ENCODE results near the gene VIT.

The VIT gene

DNA sequence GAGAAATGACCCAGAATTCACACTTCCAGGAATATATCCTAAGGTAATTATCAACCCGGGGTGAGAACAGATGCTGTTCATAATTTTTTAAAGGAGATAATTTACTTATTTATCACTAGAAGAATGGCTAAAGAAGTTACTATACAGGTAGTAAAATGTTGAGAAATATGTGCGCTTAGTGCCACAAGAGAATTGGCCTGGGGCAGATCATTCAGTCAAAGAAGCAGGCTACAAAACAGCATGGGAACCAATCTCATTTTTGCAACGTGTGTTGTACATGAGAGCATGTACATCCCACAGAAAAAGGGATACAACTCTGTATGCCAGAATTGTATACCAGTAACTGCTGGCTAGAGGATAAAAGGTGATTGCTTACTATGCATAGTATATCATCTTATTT lies 75.2 kb downstream of the VIT start:
- DNase-seq = no peak

DNA sequence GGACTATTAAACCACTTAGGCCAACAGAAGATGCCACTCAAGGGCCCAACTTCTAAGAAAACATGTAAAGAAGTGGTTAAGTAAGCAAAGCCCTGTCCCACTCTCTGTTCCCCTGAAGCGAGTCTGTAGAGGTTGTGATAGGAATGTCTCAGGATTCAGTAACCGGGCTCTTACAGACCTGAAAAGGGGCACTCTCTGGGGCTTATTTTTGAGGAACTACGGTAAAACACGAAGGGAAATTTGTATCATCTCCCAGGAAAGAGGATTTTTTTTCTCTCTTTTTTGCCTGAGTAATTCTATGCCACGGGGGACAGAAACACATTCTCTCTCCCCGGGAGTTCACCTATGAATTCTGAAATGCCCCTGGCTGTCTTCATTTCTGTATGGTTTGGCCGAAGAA lies 77.4 kb downstream of the VIT start:
- no peak for DNase-seq

DNA sequence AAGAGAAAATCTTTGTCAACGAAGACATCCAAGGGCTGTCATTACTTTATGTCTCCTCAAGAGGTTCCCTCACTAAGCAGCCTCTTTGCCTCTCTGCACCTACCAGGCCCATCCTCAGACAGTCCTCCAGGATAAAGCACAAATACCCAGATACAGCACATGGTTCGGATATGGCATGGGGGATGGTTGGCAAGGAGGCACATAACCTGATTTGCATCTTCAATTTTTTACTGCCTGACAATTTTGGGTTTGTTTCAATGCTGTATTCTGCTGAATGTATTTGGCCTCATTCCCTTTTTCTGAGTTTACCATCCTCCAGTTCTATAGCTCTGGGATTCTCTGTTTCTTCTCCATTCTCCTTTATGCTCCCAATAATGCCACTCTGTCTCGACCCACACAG lies 78.8 kb downstream of the VIT start:
- no peak for DNase-seq

DNA sequence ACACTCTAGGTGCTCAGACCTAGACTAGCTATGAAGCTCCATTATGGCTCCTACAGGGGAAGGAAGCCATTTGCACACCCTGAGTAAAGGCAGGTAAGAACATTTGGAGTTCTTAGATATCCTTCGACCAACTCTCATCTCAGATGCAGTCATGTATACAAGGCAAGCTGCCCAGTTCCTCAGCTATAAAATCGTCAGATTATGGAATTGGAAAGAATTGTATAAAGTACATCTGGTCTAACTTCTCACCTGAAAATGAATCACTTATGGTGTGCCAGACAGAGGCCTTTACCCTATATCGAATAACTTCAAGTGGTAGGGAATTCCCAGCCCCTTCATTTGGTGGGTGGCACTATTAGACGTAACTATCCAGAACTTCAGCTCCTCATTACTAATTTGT lies 79.3 kb downstream of the VIT start:
- DNase-seq = no peak

DNA sequence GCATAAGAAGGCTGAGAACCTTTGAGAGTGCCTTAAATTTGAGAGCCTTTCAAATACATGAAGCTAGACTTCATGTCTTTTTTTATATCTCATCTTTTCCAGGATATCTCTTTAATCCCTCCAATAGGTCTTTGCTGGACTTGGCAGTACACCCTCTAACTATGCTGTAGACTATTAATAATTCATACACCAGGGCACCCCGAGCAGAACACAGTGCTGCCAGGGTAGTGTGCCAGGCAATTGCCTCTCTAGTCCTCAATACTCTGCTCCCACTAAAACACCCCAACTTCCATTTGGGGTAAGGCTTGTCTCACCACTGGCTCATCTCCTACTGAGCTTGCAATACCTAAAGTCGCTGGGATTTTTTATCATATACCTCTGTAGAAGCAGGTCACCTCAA lies 80.8 kb downstream of the VIT start:
- DNase-seq = no peak

- DNase-seq = no peak
Measured at GRCh38 chr2:36777788-36778187, 81.3 kb downstream of the VIT start.

DNA sequence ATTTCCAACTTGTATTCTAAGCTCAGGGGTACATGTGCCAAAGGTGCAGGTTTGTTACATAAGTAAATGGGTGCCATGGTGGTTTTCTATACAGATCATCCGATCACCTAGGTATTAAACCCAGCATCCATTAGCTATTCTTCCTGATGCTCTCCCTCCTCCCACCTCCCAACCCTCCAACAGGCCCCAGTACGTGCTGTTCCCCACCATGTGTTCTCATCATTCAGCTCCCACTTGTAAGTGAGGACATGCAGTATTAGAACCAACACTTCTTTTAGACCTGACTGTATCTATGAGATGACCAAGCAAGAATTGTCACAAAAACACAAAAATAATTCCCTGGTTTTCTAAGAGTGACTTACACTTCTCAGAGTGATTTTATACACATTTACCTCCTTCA lies 83.0 kb downstream of the VIT start:
- no peak for DNase-seq

DNA sequence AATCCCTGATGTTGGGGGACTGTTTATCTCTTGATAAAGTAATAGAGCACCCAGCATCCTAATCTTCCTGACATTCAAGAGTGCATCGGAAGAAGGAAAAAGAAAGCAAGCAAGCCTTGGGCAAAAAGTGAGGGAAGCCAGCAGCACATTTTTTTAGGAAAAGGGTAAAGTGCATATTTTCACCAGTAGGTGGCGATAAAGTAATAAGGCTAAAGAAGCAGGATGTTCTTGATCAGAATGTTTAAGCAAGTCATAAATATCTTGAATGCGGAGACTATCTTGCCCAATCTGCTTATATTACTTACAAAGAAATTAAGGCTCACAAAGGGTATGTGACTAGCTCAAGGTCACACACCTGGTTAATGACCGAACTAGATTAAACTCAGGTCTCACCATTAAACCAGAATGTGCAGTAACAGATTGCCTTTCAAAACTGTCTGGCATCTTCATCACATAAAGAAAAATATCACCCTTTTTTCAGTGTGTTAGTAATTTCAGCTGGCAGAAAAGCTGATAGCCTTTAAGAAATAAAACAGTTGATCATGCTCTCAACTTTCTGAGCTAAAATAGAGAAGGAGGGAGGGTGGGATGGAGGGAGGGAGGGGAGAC lies 83.8 kb downstream of the VIT start:
- DNase-seq = peak; percentile 28

DNA sequence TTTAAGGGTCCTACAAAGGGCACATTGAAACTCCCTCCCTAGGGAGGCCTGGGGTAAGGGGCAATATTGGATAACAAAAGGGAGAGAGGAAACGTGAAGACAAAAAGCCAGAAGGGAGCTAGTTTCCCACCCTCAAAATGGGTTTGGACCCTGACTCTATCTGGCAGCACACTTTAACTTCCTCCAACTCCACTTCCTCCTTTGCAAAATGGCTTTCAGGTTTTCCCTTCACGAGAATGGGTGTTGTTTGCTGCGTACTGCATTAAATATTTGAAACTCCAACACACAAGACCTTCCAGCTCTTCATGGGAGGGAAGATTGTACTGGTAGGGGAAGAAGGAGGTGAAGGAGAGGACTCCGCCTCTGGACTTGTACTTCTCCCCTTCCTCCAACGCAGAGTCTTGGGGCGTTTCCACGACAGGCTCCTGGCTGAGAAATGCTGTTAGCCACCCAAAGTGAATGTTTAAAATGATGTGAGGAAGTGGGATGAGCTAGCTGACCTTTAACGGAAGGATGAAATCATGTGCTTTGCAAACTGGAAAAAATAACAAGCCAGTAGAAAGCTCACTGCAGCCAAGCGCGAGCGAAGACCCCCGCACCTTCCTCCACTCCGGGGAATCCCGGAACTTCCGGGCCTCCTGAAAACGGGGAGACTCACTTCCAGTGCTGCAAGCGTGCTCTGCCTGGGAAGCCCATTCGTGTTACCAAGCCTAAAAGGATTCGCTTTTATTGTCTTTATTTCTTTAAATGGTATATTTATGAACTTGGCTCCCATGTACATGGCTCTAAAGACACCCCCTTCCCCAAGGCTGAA lies 85.6 kb downstream of the VIT start:
- no peak for DNase-seq

DNA sequence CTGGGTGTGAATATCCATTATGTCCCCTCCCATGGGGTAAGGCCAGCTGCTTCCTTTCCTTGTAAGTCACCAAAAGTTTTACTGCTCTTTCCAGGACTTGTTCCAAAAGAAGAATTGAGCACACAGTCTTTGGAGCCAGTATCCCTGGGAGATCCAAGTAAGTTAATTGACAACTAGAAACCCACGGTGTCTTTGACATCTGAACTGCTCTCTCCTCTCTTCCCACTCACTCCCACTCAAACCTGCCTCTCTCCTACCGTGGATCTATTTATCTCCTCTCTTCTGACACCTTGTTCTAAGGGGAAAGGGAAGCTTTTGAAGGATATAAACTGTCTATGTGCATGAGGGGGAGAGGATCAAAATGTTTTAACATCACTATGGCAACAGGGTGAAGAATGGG lies 86.7 kb downstream of the VIT start:
- no peak for DNase-seq

- no peak for DNase-seq
Measured at GRCh38 chr2:36785179-36785795, 88.8 kb downstream of the VIT start.

- DNase-seq = no peak
Measured at GRCh38 chr2:36789181-36789804, 92.8 kb downstream of the VIT start.

GRCh38 chr2:36792951-36793350 lies 96.4 kb downstream of the VIT start:
- no peak for DNase-seq

DNA sequence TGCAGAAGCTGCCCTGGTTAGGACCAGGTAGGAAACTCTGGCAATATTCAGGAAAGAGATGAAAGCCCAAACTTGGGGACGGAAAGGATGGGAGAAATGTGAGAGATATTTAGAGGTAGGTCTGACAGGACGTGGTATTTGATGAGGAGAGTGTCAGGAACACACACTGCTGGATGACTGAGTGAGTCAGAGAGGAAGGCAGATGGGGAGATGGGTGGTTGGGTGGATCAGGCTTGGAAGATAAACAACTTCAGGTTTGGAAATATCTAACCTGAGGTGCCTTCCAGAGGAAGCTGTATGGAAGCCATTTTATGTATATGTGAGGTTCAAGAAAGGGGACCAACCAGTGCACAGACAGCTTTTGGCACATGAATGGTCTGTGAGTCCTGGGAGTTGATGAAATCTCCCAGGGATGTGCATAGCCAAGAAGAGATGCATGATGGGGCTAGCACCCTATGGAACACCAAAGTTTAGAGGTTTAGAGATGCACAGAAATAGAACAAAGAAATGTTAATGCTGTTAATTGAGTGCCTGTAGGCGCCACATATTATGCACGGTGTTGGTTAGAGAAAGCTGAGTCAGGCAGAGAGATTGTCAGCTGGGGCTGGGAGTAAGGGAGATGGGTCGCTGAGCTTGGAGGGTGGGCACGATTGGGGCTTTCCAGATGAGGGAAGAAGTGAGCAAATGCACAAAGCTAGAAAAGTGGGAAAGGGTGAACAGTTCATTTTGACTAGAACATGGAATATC lies 101.0 kb downstream of the VIT start:
- DNase-seq = no peak

GRCh38 chr2:36798724-36799123 lies 102.2 kb downstream of the VIT start:
- no peak for DNase-seq

GRCh38 chr2:36800381-36800780 lies 103.9 kb downstream of the VIT start:
- no peak for DNase-seq

GRCh38 chr2:36801088-36801487 lies 104.6 kb downstream of the VIT start:
- no peak for DNase-seq

GRCh38 chr2:36802952-36803351 lies 106.4 kb downstream of the VIT start:
- no peak for DNase-seq

GRCh38 chr2:36805635-36806224 lies 109.2 kb downstream of the VIT start:
- no peak for DNase-seq

- no peak for DNase-seq
Measured at GRCh38 chr2:36807223-36807886, 110.8 kb downstream of the VIT start.

DNA sequence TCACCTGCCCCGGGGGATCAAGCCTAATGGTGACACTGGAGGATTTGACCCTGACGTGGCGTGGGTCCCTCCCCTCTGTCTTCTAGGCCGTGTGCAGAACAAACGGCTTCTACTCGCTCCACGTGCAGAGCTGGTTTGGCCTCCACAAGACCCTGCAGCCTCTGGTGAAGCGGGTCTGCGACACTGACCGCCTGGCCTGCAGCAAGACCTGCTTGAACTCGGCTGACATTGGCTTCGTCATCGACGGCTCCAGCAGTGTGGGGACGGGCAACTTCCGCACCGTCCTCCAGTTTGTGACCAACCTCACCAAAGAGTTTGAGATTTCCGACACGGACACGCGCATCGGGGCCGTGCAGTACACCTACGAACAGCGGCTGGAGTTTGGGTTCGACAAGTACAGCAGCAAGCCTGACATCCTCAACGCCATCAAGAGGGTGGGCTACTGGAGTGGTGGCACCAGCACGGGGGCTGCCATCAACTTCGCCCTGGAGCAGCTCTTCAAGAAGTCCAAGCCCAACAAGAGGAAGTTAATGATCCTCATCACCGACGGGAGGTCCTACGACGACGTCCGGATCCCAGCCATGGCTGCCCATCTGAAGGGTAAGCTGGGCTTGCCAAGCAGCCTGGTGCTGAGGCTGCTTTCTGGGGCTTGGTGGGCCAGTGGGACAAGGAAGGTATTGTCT lies 112.0 kb downstream of the VIT start:
- no peak for DNase-seq

GRCh38 chr2:36809069-36809445 lies 112.5 kb downstream of the VIT start:
- DNase-seq = no peak
